ENCODE data around the gene ZFAND6.

DNA sequence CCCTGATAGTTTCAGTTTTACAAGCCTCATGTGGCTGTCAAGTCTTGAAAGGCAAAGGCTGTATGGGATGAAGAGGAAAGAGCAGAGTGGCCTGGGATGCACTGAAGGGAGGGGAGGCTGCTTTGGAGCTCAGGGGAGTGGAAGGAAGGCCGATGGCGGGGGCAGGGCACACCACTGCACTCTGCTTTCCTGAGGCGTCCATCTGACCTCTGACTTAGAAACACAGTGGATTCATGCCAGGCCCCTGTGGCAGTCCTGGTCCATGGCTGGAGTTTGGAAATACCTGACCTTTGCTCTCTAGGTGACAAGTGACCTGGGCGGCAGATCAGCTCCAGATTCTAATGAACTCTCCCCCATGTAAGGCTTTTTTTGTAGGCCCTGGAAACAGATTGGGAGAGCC, 112.3 kb downstream of the ZFAND6 start:
- TF ChIP-seq, protein P1, sequence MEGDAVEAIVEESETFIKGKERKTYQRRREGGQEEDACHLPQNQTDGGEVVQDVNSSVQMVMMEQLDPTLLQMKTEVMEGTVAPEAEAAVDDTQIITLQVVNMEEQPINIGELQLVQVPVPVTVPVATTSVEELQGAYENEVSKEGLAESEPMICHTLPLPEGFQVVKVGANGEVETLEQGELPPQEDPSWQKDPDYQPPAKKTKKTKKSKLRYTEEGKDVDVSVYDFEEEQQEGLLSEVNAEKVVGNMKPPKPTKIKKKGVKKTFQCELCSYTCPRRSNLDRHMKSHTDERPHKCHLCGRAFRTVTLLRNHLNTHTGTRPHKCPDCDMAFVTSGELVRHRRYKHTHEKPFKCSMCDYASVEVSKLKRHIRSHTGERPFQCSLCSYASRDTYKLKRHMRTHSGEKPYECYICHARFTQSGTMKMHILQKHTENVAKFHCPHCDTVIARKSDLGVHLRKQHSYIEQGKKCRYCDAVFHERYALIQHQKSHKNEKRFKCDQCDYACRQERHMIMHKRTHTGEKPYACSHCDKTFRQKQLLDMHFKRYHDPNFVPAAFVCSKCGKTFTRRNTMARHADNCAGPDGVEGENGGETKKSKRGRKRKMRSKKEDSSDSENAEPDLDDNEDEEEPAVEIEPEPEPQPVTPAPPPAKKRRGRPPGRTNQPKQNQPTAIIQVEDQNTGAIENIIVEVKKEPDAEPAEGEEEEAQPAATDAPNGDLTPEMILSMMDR (IDR thresholded peaks at IDR 0.05) = no peak
- no peak for TF ChIP-seq POLR2A (IDR thresholded peaks at IDR 0.05)

All from Peyer's patch (tissue), 4 donors.